PFSK-1 (cell line): ENCODE results near the gene OR6B2.

Experiments used
- POLR2AphosphoS5 ChIP-seq: IDR thresholded peaks from 2 replicates; pipeline ENCODE4 v1.6.1; 2012; ENCODE audit warnings: low read depth, mild to moderate bottlenecking, control low read depth, low read length, moderate library complexity
- REST ChIP-seq, 2 experiments: IDR thresholded peaks; 2 replicates each; pipeline versions ENCODE4 v1.6.1 to v1.8.0; 2011 to 2012; ENCODE audit warnings: low read depth in 2 of 2, low read length in 2 of 2, control low read depth in 1 of 2, inconsistent platforms in 1 of 2, mild to moderate bottlenecking in 1 of 2, moderate library complexity in 1 of 2; ENCODE audit not compliant: insufficient read depth in 1 of 2
- TAF1 ChIP-seq: IDR thresholded peaks from 2 replicates; pipeline ENCODE4 v1.6.1; 2012; ENCODE audit warnings: low read length, control low read depth, borderline replicate concordance; ENCODE audit not compliant: insufficient read depth

- TF ChIP-seq POLR2AphosphoS5 (no peak), TAF1 (no peak), REST (IDR thresholded peaks at IDR 0.05; ENCODE audit: insufficient read depth in 1 of 2, low read depth in 2 of 2, low read length in 2 of 2) (no peak)
Observed at GRCh38 chr2:240055177-240055917, 25.1 kb upstream of the OR6B2 start.
